CD4-positive, alpha-beta T cell treated with Interleukin-12 subunit alpha and Interleukin-12 subunit beta, for 1 hour (primary cell): ENCODE measurements around the gene GRK5.
A peak's percentile ranks its signal among the peaks of the same experiment; 100 is the strongest.

ENCODE experiments used
- DNase-seq: peaks from one replicate; pipeline ENCODE4 v3.0.0-alpha.2; 2020

GRK5 gene

DNA sequence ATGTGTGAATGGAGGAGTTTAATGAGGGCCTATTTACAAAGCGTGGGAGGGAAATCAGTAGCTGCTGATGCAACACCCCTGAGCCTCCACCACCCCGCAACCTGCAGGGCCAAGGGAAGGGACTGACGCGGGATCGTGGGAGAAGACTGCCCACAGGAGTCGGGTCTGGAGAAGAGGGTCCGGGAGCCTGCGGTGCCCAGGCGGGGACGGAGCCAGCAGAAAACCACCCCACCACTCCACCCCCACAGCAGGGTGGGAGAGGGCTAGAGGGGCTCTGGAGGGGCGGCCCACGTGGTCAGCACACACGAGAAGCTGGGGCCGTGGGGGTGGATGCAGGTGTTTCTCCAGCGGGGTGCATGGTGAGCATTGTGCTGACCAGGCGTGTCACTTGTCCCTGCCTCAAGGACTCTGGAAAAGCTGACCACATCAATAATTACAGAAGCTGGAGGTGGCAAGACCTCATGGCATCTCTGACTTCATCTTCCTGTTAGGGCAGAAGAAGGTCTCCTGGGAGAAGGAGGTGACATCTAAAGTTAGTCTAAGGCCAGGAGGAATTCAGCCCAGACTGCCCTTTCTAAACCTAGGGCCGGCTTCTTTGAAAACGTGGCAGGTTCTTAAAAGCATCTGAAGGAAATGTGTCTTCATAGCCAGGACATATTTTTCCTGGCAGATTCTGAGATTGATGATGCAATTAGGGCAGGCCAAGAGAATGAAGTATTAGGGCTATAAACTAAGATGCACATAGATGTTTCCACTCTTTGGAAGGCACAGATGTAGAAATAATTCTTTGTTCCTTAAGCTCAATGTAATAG lies 184.3 kb downstream of the GRK5 start:
- no peak for DNase-seq

DNA sequence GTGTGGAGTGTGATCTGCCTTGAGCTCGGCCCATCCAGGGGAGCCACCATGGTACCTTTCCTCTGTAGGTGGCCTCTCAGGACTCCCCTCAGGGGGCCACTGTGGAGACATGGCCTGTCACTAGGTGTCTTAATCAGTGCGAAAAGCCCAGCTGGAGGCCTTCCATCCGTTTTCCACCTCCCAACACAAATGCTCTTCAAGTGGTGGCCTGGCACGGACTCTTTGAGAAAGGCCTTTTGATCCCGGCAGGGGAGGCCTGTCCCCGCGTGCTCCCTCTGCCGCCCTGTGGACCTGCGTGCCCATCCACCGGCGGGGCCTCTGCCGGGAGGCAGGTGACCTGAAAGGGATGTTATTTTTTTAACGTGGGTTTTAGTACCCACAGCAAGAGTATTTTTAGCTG lies 185.6 kb downstream of the GRK5 start:
- no peak for DNase-seq

DNA sequence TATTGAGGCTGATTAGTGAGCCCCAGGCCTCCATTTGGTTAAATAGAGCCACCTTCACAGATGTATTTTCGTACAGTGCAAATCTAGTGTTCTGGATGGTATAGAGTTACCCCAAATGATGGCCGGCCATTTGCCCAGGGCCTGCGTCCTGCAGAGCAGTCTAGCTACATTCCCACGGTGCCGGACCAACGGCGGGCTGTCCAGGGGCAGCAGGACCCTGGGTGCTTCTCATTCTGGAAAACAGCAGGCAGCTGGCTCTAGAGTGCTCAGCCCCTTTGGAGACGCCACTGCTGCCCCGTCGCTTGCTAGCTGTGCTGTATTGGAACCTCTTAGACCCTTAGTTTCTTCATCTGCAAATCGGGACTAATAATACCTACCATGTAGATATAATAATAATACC lies 186.1 kb downstream of the GRK5 start:
- no peak for DNase-seq

DNA sequence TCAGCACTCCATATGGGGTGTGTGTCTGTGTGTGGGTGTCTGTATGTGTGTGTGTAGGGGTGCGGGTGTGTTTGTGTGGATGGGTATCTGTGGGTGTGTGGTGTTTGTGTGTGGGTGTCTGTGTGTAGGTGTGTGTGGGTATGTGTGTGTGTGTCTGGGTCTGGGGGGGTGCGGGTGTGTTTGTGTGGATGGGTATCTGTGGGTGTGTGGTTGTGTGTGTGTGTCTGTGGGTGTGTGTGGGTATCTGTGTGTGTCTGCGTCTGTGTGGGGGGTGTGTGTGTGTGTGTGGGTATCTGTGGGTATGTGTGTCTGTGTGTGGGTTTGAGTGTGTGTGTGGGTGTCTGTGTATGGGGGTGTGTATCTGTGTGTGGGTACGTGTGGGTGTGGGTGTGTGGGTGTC lies 186.5 kb downstream of the GRK5 start:
- DNase-seq, result no peak

DNA sequence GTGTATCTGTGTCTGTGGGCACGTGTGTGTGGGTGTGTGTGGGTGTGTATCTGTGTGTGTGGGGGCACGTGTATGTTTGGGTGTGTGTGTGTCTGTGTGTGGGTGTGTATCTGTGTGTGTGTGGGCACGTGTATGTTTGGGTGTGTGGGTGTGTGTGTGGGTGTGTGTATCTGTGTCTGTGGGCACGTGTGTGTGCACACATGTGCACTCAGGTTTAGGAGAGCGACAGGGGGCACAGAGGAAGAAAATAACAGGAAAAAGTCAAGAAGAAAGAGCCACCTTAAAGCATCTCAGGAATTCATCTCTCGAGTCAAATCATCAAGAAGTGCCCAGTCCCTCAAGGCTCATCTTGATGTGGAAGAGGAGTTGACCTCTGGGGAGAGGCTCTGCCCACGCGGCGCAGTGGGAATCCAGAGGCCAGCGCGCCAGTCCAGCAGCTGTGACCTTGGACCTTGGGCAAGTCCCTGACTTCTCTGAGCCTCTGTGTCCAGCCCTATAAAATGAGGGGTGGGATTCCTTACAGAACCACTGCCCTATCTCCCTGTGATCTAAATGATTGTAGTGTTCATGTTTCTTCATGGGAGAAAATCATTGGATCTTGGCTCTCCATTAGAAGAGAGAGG lies 187.4 kb downstream of the GRK5 start:
- no peak for DNase-seq

DNA sequence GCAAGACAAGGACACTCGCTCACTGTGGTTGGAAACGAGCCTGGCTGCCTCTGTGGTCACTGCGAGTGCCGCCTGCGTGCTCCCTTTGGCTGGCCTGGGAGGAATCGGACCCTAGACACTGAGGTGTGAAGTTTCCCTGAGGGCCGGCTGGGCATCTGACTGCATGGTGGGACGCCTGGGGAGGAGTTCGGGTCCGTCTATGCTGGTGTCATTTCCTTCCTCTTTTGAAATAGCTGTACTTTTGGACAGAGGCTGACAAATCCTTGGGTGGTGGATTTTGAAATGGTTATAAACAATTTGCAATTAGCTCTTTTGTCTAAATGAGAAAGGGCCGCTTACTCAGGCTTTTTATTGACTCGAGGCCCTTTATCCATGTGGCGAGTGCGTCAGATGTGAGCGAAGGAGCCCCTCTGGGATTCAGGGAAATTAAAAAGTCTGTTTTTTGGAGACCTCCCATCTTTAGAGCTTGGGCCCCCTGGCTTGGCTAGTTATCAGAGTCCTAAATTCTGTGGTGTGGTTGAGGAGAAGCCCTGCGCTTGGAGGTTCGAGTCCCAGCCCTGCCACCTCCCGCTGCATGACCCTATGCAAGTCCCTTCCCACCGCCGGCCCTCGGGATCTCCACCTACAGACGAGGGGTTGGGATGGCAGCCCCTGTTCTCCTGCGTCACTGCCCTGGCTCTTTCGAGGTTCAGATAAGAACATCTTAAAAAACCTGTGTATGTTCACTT lies 188.1 kb downstream of the GRK5 start:
- DNase-seq, result peak; percentile 13

DNA sequence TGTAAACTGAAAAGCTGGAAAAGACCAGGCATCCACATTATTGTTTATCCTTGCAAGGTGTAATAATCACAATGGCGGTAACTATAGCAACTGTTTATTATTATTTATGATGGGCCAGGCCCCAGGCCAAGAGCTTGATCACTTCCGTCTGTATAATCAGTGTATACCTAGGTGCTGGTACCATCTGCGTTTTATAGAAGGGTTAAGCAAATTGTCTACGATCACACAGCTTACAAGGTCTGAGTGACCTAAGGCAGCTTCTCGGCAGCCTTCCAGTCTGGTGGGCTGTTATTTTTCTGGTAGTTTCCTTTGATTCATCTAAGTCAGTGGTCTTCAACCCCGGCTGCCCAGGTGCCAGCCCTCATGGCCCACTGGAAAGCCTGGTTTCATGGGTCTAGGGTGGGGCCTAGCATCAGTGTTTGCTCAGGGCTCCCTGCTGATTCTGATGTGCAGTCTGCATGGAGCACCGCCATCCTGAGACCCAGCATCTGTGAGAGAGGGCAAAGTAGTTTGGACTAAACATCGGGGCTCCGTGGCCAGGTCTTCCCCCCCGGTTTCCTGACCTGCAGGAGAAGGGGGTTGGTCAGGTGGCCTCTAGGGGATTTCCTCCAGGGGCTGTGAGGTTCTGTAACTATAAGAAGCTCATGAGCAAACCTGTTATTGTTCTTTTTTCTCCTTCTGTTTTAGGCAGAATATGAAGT lies 188.8 kb downstream of the GRK5 start:
- no peak for DNase-seq

DNA sequence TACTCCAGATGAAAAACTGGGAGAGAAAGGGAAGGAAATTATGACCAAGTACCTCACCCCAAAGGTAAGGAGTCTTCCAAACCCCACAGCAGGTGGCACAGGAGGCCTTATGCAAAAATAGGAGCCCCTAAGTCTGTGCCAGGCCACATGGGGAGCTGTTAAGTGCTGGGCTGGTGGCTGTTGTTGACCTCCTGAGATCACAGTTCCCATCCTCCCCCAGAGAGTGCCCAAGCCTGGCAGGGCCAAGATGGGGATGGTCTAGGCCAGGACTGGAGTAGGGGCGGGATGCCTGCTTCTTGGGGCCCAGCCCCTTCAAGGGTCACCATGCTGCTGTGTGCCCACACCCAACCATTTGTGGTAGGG lies 189.3 kb downstream of the GRK5 start:
- DNase-seq, result no peak

DNA sequence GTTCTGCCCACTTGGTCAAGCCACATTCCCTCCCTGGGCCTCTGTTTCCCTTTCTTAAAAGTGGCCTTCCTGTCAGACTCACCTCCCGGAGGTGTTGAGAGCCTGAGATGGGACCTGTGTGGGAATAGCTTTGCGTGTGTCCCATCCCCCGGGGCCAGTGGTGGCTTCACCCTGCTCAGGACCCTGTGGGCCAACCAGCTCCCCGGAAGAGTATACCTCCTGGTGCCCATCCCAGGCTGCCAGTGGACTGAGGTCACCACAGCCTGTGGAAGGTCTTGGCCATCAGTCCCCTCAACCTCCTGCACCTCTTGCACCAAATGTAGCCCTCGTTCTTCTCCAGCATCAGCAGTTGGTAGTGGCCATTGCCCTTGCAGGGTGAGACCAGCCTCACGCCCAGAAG lies 190.0 kb downstream of the GRK5 start:
- DNase-seq, result no peak

DNA sequence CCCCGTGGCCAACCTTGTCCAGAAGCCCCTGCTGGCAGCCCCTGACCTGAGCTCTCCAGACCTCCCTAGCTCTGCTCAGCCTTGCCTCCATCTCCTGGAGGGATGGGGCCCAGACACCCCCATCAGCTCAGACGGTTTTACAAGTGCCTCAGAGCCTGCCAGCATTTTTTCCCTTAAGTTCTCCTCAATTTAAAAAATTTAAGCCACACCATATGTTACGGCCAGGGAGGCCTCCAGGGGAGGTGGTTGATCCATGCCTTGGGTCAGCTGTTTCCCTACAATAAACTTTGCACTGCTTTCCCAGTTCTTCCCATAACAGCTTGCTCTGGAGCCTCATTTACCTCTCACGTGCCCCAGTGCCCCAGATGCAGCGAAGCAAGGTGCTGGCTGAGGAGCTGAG lies 191.6 kb downstream of the GRK5 start:
- DNase-seq, result no peak

DNA sequence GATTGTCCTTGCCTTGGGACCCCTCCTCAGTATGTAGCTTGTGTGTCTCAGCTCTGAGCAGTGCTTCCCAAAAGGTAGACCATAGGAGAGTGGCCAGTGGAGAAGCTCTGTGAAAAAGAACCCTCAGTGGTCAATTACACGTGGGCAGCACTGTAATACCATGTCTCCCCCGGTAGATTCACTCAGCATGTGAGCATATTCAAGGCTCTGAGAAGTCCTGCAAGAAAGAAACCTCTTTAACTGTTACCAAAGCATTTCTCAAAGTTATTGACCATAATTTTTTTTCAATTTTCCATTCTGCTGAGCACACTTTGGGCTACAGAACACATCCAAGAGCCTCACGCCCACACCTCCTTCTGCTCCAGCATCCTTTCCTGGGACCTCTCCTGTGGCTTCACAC lies 192.1 kb downstream of the GRK5 start:
- DNase-seq, result no peak

DNA sequence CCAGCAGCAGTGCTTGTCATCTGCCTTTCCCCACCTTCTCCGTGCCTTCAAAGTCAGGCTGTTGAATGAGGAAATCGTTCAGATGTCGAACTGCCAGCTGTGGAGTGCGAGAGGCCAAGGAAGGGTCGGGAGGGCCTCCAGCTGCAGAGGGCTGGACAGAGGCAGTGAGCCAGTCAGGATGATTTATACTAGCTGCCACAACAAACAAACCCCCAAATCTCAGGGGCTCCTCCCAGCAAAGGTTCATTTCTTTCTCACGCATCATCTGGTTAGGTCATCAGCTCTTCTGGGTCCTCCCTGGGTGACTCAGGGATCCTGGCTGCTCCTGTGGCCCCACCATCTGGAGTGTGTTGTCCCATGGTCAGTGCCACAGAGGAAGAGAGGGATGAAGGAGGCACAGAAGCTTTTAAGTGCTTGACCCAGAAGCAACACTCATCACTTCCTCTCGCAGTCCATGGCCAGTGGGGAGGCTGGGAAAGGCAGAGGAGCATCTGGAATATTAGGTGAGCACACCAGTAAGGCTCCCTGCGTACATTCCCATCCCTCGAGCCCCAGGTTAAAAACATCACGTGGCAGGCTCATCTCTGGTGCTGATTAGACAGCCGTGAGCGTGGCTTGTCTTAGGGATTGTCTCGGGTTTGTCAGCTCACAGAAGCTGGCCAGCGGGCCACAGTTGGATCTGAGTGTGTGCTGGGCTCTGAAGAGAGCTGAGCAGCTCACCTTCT lies 194.5 kb downstream of the GRK5 start:
- DNase-seq, result no peak

DNA sequence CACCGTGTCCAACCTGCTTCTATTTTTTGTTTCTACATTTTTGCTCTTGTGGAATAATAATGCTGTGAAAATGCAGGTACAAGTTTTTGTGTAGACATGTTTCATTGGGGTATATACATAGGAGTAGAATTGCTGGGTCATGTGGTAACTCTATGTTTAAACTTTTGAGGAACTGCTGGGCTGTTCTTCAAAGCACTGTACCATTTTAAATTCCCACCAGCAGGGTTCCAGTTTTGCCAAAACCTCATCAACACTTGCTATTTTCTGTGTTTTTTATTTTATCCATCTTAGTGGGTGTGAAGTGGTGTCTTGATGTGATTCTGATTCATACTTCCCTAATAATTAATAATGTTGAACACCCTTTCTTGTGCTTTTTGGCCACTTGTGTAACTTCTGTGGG lies 196.6 kb downstream of the GRK5 start:
- DNase-seq, result no peak

DNA sequence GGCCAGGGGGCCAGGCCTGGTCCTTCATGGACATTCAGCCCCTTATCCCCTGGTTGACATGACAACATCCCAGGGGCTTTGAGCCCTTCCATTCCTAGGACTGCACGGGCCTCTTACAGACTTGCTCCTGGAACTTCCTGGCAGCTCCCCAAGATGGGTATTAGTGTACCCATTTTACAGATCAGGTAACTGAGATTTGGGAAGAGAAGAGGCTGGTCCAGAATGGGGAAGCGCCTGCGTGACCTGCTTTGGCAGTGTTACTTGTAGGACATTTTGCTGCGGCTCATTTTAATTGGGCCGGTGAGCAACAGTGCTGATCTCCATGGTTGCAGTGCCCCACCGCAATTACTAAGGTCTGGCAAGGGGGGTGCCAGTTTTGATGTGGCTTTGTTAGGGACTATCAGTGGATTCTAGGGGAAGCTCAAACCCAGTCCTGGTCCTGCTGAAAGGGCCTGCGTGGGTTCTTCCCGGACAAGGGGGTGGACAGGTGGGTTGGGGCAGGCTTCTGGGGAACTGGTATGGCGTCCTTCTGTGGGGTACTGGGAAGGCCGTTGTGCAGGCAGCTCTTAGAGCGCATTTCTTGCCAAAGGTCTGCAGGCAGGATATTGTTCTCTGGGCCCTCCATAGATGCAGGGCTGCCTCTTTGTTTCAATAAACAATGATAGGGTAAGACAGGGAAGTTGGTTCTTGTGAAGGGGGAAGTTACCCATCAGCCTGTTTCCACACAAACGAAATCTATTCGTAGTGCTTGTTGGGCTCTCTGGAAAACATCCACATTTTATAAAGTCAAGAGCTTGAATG lies 197.5 kb downstream of the GRK5 start:
- no peak for DNase-seq

DNA sequence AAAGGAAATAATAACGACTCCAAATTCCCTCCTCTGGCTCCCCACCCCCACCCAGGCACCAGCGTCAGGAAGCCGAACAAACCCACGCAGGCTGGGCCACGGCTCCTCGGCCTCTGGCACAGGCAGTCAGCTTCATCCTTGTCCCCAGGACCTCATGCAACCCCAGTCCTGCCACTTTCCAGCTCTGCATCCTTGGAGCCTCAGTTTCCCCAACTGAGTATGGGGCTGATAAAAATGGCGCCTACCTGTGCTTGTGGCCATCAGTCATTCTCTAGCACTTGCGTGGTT lies 198.1 kb downstream of the GRK5 start:
- DNase-seq, result no peak

DNA sequence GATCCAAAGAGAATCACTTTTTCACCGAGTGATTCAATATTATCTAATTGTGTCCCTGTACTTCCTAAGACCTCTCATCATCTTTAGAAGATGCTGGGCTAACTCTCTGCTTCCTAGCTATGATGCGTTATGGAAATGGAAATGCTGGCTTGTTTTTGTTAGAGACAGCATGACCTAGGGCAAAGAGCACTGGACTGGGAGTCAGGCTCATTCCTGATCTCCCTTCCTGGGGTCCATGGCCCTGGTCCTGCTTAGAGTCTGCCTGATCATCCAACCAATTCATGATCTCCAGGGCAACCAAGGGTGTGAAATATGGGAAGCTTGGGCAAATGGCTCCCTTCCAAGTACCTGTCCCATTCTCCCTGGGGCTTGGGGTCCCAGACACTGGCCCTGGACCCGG lies 198.8 kb downstream of the GRK5 start:
- DNase-seq, result no peak

DNA sequence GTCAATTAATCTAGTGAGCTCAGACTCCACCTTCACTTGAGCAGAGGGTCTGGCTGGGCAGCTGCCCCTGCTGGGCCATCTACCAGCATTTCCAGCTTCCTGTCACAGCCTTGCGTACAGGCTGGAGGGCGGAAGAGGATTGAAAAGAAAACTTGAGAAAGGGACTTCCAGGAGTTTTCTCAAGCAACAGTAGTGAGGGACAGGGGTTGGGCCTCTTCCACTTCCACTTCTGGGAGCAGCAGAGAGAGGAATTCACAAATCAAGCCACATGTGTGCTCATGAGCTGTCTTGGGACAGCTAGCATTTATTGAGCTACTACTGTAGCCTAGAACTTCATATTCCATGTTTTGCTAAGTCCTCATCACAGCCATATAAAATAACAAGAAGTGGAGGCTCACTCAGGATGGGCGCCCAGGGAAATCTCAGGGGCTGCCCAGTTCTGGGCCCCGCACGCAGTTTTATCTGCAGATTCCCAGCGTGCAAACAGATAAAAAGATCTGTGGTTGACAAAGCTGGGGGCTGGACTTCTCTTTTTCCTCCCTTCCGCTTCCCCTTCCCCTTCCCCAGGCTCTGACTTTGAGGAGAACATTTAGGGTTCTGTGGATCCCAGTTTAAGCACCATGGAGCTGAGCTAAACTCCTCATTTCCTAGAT lies 199.4 kb downstream of the GRK5 start:
- DNase-seq, result no peak

DNA sequence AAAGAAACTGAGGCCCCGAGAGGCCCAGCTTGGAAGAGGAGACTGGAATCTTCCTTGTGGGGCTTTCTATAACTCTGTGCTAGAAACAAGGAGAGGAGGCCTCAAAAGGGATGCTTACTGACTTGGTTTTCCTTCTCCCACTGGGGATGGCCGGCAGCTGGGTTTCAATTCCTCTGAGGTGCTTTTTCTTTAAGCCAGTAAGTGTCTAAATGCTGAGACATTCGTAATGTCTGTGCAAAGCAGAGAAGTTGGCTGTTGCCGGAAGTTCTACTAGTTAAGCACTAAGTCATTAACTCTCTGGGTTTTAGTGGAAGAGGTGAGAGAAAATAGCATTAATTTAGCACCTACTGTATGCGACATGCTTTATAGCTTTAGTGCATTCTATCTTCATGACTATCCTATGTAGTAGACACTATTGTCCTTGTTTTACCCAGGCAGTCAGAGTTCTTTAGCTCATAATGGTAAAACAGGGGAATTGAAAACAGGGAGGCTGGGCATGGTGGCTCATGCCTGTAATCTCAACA lies 199.9 kb downstream of the GRK5 start:
- DNase-seq, result no peak

DNA sequence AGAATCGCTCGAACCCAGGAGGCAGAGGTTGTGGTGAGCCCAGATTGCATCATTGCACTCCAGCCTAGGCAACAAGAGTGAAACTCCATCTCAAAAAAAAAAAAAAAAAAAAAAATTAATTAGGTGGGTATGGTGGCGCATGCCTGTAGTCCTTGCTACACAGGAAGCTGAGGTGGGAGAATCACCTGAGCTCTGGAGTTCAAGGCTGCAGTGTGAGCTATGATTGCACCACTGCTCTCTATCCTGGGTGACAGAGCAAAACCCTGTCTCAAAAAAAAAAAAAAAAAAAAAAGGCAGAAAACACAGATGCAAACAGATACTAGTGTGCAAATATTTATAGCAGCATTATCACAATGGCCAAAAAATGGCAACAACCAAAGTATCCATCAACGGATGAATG lies 200.7 kb downstream of the GRK5 start:
- no peak for DNase-seq

DNA sequence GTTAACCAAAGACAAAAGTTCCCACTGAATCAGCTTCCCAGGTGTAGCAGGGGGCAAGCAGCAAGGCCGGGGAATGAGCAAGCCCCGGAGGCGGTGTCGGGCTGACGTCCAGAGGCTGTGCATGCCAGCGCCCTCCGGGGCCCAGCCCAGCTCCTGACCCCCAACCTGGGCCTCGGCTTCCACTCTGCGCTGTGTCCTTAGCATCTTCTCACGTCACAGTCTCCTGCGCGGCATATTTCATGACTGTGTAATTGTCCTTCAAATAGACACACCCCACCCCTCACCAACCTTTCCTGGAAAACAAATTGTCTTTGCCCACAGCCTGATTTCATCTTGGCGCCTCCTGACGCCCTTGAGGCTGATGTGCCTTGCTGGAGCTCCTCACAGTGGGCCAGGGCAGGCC lies 201.6 kb downstream of the GRK5 start:
- no peak for DNase-seq

DNA sequence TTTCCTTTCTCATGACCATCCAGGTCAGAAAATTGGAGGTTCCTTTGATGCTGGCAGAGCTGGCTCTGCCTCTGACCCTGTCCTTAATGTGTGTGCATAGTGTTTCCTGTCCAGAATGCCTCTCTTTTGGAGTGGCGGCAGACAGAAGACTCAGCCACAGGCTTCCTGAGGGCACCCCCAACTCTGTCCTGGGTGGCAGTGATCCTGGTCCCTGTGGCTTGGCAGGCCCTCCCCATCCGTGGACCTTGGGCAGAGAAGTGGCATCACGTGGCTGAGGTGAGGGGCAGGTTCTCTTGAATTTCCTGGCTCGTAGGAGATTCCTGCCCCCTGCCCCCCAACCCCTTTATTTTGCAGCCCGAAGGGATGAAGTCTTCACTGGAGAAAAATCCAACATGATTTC lies 202.0 kb downstream of the GRK5 start:
- no peak for DNase-seq

DNA sequence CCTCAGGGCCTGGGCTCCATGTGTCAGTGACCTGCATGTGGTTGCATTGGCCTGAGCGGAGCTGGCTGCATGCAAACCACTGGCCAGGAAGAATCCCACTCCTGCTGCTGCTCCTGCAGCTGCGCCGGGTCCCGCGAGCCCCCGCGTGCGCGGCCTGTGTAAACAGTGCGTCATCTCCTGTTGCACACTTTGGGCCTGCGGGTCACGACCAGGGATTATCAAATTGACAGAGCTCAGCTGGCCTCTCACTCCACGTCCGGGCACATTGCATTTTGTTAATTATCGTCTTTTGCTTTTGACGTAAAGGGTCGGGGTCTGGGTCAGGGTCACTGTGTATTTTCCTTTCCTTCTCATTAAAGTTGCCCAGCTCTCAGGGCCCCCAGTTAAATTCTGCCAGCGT lies 202.5 kb downstream of the GRK5 start:
- no peak for DNase-seq
